Sigmoid colon (tissue), 7 donors: ENCODE results near the gene KRT76. TPM values are rescaled to one million over a fixed set of nuclear protein-coding genes. Genes with fewer than 3 reads are reported as not detected.

Experiments
- DNase-seq: peaks from one replicate; pipeline ENCODE4 v3.0.0-alpha.2; 2019
- H3K27ac ChIP-seq, 4 donors: fragments of 200-600 bp; sonication (generic); one replicate each; pipeline ENCODE4 v1.5.1; 2016 to 2019; ENCODE audit warnings: mild to moderate bottlenecking in 1 of 4
- H3K27me3 ChIP-seq, 3 donors: fragments of 200-600 bp; sonication (generic); one replicate each; pipeline ENCODE4 v1.5.1; 2019; ENCODE audit warnings: mild to moderate bottlenecking in 1 of 3
- H3K36me3 ChIP-seq, 4 donors: fragments of 200-600 bp; sonication (generic); one replicate each; pipeline ENCODE4 v1.5.1; 2016 to 2019
- H3K4me1 ChIP-seq, 4 donors: fragments of 200-600 bp; sonication (generic); one replicate each; pipeline ENCODE4 v1.5.1; 2017 to 2019
- H3K4me3 ChIP-seq, 4 donors: fragments of 200-600 bp; sonication (generic); one replicate each; pipeline ENCODE4 v1.5.1; 2017 to 2019; ENCODE audit warnings: mild to moderate bottlenecking in 2 of 4, moderate library complexity in 1 of 4
- H3K9me3 ChIP-seq, 4 donors: fragments of 200-600 bp in 3 of 4; sonication (generic) in 3 of 4; one replicate each; pipeline versions ENCODE4 v1.5.1 to v1.6.1; 2013 to 2019
- CTCF ChIP-seq, 4 experiments: fragments of 450-650 bp in 3 of 4; fragments of 200-600 bp in 1 of 4; IDR thresholded peaks; one replicate each; pipeline ENCODE4 v1.5.1; 2016 to 2019; ENCODE audit warnings: antibody characterized with exemption in 4 of 4, mild to moderate bottlenecking in 3 of 4, moderate library complexity in 2 of 4
- EP300 ChIP-seq, 4 donors: sonication (generic); formaldehyde crosslinking; IDR thresholded peaks; one replicate each; pipeline ENCODE4 v1.6.1; 2017; ENCODE audit warnings: antibody characterized with exemption in 4 of 4
- POLR2A ChIP-seq, 2 donors: fragments of 450-650 bp; IDR thresholded peaks; one replicate each; pipeline ENCODE4 v1.6.1; 2016; ENCODE audit warnings: antibody characterized with exemption in 2 of 2, mild to moderate bottlenecking in 2 of 2, moderate library complexity in 2 of 2
- POLR2AphosphoS5 ChIP-seq, 4 donors: sonication (generic); formaldehyde crosslinking; IDR thresholded peaks; one replicate each; pipeline ENCODE4 v1.6.1; 2017; ENCODE audit warnings: antibody characterized with exemption in 4 of 4
- WGBS, 2 donors: extraction: QIAGEN DNeasy Blood & Tissue Kit; methylation state at CpG; one replicate each; pipeline ENCODE4 v1.1.7; 2013; 5-methylcytosine and 5-hydroxymethylcytosine counted together
- intact Hi-C: fragments of 100-400 bp; cut with DNase I; formaldehyde crosslinking; loops from one replicate; pipeline ENCODE4 v1.15.1; 2023
- polyA plus RNA-seq, 3 donors: library from polyadenylated mRNA; stranded (reverse); fragments of 200-250 nt; gene quantifications; one replicate each; pipeline ENCODE4 v1.2.3, GENCODE V29; 2013
- total RNA-seq, 4 donors: library from RNA; depleted of rRNA; stranded (reverse); fragments of >200 nt; gene quantifications; one replicate each; pipeline ENCODE4 v1.1.0, GENCODE V29; 2016
- donor health status: healthy with polysubstance abuse.
- donor health status: Bipolar disorder and iron deficiency.
- donor health status: healthy.

KRT76 gene
- total and polyA plus RNA-seq, 7 donors: not detected

- H3K4me3 ChIP-seq: no peak overlapping the region
- H3K36me3 ChIP-seq: no peaks in the 10 kb centered on the region
- H3K4me1 ChIP-seq: no peaks in the 10 kb centered on the region
- no peak for TF ChIP-seq EP300 (IDR thresholded peaks at IDR 0.05)
- no peak for TF ChIP-seq POLR2A (IDR thresholded peaks at IDR 0.05)
- no peak for TF ChIP-seq CTCF (IDR thresholded peaks at IDR 0.05)
- TF ChIP-seq POLR2AphosphoS5 (IDR thresholded peaks at IDR 0.05): no peak
- DNase-seq: no peak
- intact Hi-C loops: no loop called here
- H3K27me3 ChIP-seq: peaks cover 0 to 10% (median 4%) of the 10 kb centered on the region in 3 donors
- no peaks in the 10 kb centered on the region for H3K9me3 ChIP-seq
- WGBS, 2 donors: 68 to 77% methylated on average over 5 of the region's 5 CpGs
- H3K27ac ChIP-seq: no peak overlapping the region
Measured at GRCh38 chr12:52735816-52736632, 41.1 kb downstream of the KRT76 start.

DNA sequence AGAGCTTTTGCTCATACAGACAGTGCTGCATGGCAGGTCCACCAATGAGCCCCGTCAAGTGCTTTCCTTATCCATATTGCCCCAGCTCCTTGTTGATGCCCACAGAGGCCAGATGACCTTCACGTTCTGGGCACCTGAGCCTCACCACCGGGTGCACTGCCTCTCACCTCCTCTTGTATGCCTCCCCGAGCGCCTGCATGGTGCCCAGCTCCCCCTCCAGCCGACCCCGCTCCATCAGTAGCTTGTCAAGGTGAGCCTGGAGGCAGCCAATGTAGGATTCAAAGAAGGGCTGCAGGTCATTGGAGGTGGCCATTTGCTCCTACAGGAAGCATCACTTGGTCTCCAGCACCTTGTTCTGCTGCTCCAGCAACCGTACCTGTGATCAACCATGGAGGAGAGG is 42.0 kb downstream of the KRT76 start:
- no peaks in the 10 kb centered on the region for H3K36me3 ChIP-seq
- peaks cover 0 to 10% (median 4%) of the 10 kb centered on the region in 3 donors for H3K27me3 ChIP-seq
- TF ChIP-seq POLR2A (IDR thresholded peaks at IDR 0.05) (no peak), EP300 (IDR thresholded peaks at IDR 0.05) (no peak), POLR2AphosphoS5 (IDR thresholded peaks at IDR 0.05) (no peak), CTCF (IDR thresholded peaks at IDR 0.05) (no peak)
- intact Hi-C loops: no loop called here
- WGBS, 2 donors: 76 to 83% methylated on average over 8 of the region's 8 CpGs
- no peaks in the 10 kb centered on the region for H3K9me3 ChIP-seq
- no peaks in the 10 kb centered on the region for H3K4me1 ChIP-seq
- H3K4me3 ChIP-seq: no peak overlapping the region
- DNase-seq: no peak
- no peak overlapping the region for H3K27ac ChIP-seq

GRCh38 chr12:52730793-52731192 is 46.4 kb downstream of the KRT76 start:
- no peak for TF ChIP-seq CTCF (IDR thresholded peaks at IDR 0.05)
- TF ChIP-seq EP300 (IDR thresholded peaks at IDR 0.05): no peak
- no peak for TF ChIP-seq POLR2A (IDR thresholded peaks at IDR 0.05)
- no peak for TF ChIP-seq POLR2AphosphoS5 (IDR thresholded peaks at IDR 0.05)
- 47 to 64% methylated on average over 2 of the region's 2 CpGs for WGBS, 2 donors
- H3K4me1 ChIP-seq: no peaks in the 10 kb centered on the region
- peaks cover 0 to 10% (median 2%) of the 10 kb centered on the region in 3 donors for H3K27me3 ChIP-seq
- no peak for DNase-seq
- no peaks in the 10 kb centered on the region for H3K9me3 ChIP-seq
- H3K36me3 ChIP-seq: no peaks in the 10 kb centered on the region
- intact Hi-C loops: no loop called here
- no peak overlapping the region for H3K4me3 ChIP-seq
- no peak overlapping the region for H3K27ac ChIP-seq

DNA sequence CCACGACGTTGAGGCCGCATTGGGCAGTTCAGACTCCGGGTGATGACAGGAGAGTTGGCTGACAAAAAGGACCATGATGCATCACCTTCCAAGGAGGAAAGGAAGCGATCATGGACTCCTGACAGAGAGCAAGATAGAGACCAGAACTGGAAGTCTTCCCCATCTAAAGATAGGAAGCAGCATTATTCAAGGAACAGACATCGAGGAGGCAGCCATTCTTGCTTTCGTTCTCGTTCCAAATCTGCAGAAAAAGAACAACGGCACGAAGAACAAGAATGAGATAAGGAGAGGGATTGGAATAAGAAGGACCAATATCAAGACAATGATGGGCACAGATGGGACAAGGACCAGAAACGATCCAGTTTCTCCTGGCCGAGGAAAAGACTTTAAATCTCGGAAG is 46.8 kb downstream of the KRT76 start:
- no peak for TF ChIP-seq POLR2AphosphoS5 (IDR thresholded peaks at IDR 0.05)
- TF ChIP-seq POLR2A (IDR thresholded peaks at IDR 0.05): no peak
- TF ChIP-seq EP300 (IDR thresholded peaks at IDR 0.05): no peak
- TF ChIP-seq CTCF (IDR thresholded peaks at IDR 0.05): no peak
- no peak for DNase-seq
- no peaks in the 10 kb centered on the region for H3K9me3 ChIP-seq
- WGBS, 2 donors: 89 to 90% methylated on average over 13 of the region's 13 CpGs
- H3K4me3 ChIP-seq: no peak overlapping the region
- H3K4me1 ChIP-seq: no peaks in the 10 kb centered on the region
- no peak overlapping the region for H3K27ac ChIP-seq
- intact Hi-C loops: no loop called here
- H3K36me3 ChIP-seq: no peaks in the 10 kb centered on the region
- H3K27me3 ChIP-seq: peaks cover 0 to 9% (median 0%) of the 10 kb centered on the region in 3 donors
